Thoracic aorta (tissue), 2 donors: ENCODE results near the gene CAPS. TPM values are rescaled to one million over a fixed set of nuclear protein-coding genes. Genes with fewer than 3 reads are reported as not detected.

Source experiments
- ATAC-seq: fragments of 150-250 bp; one replicate; pipeline ENCODE4 v1.8.0; 2017; ENCODE audit warnings: low read depth; ENCODE audit not compliant: insufficient number of reproducible peaks, low FRiP score
- DNase-seq: peaks from one replicate; pipeline ENCODE4 v3.0.0-alpha.2; 2020; ENCODE audit warnings: low spot score
- H3K27ac ChIP-seq, 2 donors: fragments of 200-600 bp; sonication (generic); 1 replicate in 1 of 2; 2 replicates in 1 of 2; pipeline ENCODE4 v1.5.1; 2016; ENCODE audit warnings: mild to moderate bottlenecking in 2 of 2, moderate library complexity in 2 of 2
- H3K27me3 ChIP-seq: fragments of 200-600 bp; sonication (generic); replicated peaks from 2 replicates; pipeline ENCODE4 v1.6.0; 2016; ENCODE audit warnings: mild to moderate bottlenecking; ENCODE audit not compliant: insufficient read depth
- H3K36me3 ChIP-seq: fragments of 200-600 bp; sonication (generic); one replicate; pipeline ENCODE4 v1.5.1; 2016
- H3K4me1 ChIP-seq, 2 donors: fragments of 200-600 bp; sonication (generic); 1 replicate in 1 of 2; 2 replicates in 1 of 2; pipeline versions ENCODE4 v1.5.1 to v1.6.0; 2016; ENCODE audit warnings: low read depth in 2 of 2, mild to moderate bottlenecking in 1 of 2; ENCODE audit not compliant: control insufficient read depth in 1 of 2
- H3K4me3 ChIP-seq: fragments of 200-600 bp; sonication (generic); 2 replicates; pipeline ENCODE4 v1.5.1; 2016; ENCODE audit warnings: mild to moderate bottlenecking
- H3K9me3 ChIP-seq: fragments of 200-600 bp; sonication (generic); 2 replicates; pipeline ENCODE4 v1.5.1; 2016
- CTCF ChIP-seq: fragments of 200-600 bp; sonication (generic); IDR thresholded peaks from one replicate; pipeline ENCODE4 v1.5.1; 2019; ENCODE audit warnings: antibody characterized with exemption
- total RNA-seq, 2 donors: library from RNA; depleted of rRNA; stranded (reverse); fragments of >200 nt; gene quantifications; one replicate each; pipeline versions ENCODE4 v1.1.0 to v1.2.3, GENCODE V29; 2016

Gene CAPS
- total RNA-seq, 2 donors from 2014 or later: 8.5 to 48.7 TPM

GRCh38 chr19:5915782-5916165, 1.7 kb downstream of the CAPS start:
- ATAC-seq (no peak), DNase-seq (no peak)
- Histone ChIP-seq H3K4me1 (peaks cover 0 to 8% of the 10 kb centered on the region in 2 donors), H3K9me3 (no peaks in the 10 kb centered on the region), H3K27ac (no peak overlapping the region), H3K27me3 (no peaks in the 10 kb centered on the region), H3K36me3 (peaks cover 50% of the 10 kb centered on the region), H3K4me3 (no peak overlapping the region)
- no peak for TF ChIP-seq CTCF

DNA sequence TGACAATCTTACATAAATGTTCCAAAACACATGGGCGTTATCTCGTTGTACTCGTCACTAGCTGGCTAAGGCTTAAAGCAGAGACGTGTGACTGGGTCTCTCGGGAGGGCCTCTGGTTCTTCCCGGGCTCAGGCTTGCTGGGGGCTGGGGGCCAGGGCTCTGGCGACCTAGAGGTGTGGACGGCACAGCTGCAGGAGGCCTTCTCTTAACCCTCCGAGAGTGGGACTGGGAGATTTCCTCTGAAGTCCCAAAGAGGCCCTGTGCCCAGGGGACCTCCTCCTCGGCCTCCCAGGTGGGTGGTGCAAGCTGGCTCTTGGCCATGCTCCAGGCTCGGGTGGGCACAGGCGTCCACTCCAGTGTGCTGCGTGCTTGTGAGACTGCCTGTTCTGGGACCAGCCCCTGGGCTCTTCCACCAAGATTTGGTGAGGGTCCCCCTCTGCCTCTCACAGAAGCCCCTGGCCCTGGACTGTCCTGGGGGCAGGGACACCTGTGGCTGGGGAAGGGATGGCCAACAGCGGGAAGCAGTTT, 2.2 kb downstream of the CAPS start:
- TF ChIP-seq CTCF: no peak
- no peak overlapping the region for H3K4me3 ChIP-seq
- DNase-seq (no peak), ATAC-seq (no peak)
- H3K4me1 ChIP-seq: peaks cover 0 to 8% of the 10 kb centered on the region in 2 donors
- peaks cover 55% of the 10 kb centered on the region for H3K36me3 ChIP-seq
- H3K27me3 ChIP-seq: no peaks in the 10 kb centered on the region
- no peak overlapping the region for H3K27ac ChIP-seq
- no peaks in the 10 kb centered on the region for H3K9me3 ChIP-seq

- Histone ChIP-seq H3K4me3 (no peak overlapping the region), H3K36me3 (peaks cover 66% of the 10 kb centered on the region), H3K27me3 (no peaks in the 10 kb centered on the region), H3K27ac (no peak overlapping the region), H3K9me3 (no peaks in the 10 kb centered on the region), H3K4me1 (peaks cover 0 to 8% of the 10 kb centered on the region in 2 donors)
- TF ChIP-seq CTCF: no peak
- ATAC-seq (no peak), DNase-seq (no peak)
These were observed 3.5 kb downstream of the CAPS start for GRCh38 chr19:5917431-5918107.

DNA sequence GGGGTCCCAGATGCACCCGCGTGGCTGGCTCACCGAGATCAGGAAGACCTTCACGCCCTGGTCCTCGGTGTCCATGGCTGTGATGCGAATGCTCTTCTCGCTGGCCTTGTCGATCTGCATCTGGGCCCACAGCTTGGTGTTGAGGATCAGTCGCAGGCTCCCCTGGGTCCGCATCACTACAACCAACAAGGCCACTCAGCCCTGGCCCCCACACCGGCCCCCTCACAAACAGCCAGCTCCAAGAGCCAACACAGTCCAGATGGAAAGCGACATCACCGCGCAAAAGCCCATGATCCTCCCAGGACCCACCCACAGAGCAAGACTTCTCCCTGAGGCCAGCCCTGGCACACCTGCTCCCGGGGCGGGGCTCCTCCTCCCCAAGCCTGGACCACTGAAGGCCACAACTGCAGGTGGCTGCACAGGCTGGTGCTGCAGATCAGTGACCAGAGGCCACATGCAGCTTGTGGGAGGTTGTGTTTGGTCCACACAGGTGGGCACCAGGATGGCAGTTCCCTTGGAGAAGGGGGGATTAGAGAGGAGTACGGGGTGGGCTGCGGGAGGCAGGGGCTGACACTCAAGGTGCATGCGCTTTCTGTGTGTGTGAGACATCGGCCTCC, 4.5 kb downstream of the CAPS start:
- DNase-seq: no peak

More for the DNA sequence above, 4.5 kb downstream of the CAPS start:
- no peak for TF ChIP-seq CTCF
- Histone ChIP-seq H3K4me3 (no peak overlapping the region), H3K4me1 (peaks cover 0 to 8% of the 10 kb centered on the region in 2 donors), H3K27ac (no peak overlapping the region), H3K9me3 (no peaks in the 10 kb centered on the region), H3K36me3 (peaks cover 76% of the 10 kb centered on the region), H3K27me3 (no peaks in the 10 kb centered on the region)
- no peak for ATAC-seq
